IPS-20b (cell line): ENCODE data around the gene TENT5A.

Source experiments
- H3K27ac ChIP-seq: one replicate; pipeline ENCODE4 v1.5.1; 2013; ENCODE audit warnings: low read length
- H3K27me3 ChIP-seq: 2 replicates; pipeline ENCODE4 v1.6.1; 2013; ENCODE audit warnings: mild to moderate bottlenecking, low read length, inconsistent platforms; ENCODE audit not compliant: insufficient read depth
- H3K36me3 ChIP-seq: 2 replicates; pipeline ENCODE4 v1.6.1; 2013; ENCODE audit warnings: low read depth, mild to moderate bottlenecking, inconsistent platforms, low read length, moderate library complexity; ENCODE audit not compliant: insufficient read depth
- H3K4me1 ChIP-seq: 2 replicates; pipeline ENCODE4 v1.6.1; 2013; ENCODE audit warnings: mild to moderate bottlenecking, control low read depth, inconsistent platforms, low read length, moderate library complexity; ENCODE audit not compliant: insufficient read depth
- H3K4me3 ChIP-seq: 2 replicates; pipeline ENCODE4 v1.5.1; 2013; ENCODE audit warnings: mild to moderate bottlenecking, low read length, inconsistent platforms
- H3K9ac ChIP-seq: 2 replicates; pipeline ENCODE4 v1.6.1; 2013; ENCODE audit warnings: low read depth, mild to moderate bottlenecking, inconsistent platforms, low read length, moderate library complexity
- H3K9me3 ChIP-seq: 2 replicates; pipeline ENCODE4 v1.6.1; 2013; ENCODE audit warnings: mild to moderate bottlenecking, low read depth, low read length, inconsistent platforms; ENCODE audit not compliant: insufficient read depth

Gene TENT5A

DNA sequence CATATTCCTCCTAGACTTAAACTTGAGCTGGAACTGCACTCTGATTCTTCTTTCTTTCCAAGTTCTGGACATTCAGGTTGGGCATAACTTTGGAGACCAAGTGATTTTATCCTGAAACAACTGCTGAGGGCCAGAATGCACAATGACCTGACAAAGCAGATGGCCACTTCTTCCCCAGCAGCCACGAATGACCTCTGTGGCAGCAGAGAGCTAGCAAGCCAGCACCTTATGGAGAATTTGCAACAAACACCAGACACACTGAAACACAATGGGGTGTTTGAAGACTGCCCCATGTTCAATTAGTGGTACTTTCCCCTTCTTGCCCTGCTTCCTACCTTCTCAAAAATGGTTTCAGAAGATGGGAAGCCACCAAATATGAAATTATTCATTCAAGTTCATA lies 4.2 kb upstream of the TENT5A start:
- no peak overlapping the region for H3K4me3 ChIP-seq
- H3K27ac ChIP-seq: no peak overlapping the region
- H3K9ac ChIP-seq: no peak overlapping the region
- peaks cover 9% of the 10 kb centered on the region; the same call in 1 of the 2 replicates for H3K4me1 ChIP-seq
- H3K9me3 ChIP-seq: no peaks in the 10 kb centered on the region
- H3K36me3 ChIP-seq: no peaks in the 10 kb centered on the region
- H3K27me3 ChIP-seq: peaks cover 30% of the 10 kb centered on the region

DNA sequence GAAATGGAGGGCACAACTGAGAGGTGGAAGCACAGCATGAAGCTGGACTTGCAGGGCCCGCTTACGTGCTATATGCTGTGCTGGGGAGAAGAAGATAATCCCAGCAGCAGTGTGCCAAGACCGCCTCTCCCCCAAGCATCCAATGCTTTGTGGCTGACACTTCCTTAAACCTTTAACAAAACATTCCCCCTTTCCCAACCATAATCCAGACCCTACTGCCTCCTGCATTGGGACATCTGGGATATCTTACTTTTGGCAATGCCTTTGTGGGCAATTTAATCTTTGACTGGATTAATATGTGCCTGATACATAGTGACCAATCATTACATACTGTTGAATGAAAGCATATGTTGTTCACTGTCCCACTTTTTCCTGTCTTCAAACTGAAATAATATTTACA lies 3.1 kb upstream of the TENT5A start:
- Histone ChIP-seq H3K27me3 (peaks cover 41% of the 10 kb centered on the region), H3K9me3 (no peaks in the 10 kb centered on the region), H3K9ac (no peak overlapping the region), H3K27ac (no peak overlapping the region), H3K4me1 (peaks cover 16% of the 10 kb centered on the region; the same call in 1 of the 2 replicates), H3K36me3 (no peaks in the 10 kb centered on the region), H3K4me3 (no peak overlapping the region)

DNA sequence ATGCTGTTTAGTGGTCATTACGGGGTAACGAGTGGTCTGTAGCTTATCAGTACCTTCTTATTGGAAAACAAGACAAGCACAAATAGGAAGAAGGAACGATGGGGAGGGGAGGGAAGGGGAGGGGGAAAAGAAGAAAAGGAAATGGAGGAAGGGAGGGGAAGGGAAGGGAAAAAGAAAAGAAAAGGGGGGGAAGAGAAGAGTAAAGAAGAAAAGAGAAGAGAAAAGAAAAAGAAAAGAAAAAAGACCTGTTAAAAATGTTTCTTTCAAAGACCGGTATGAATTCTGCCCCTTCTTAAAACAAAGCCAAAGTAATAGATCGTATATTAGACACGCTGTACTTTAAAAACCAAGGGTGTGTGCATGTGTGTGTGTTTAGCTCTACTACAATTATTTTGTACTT lies 2.4 kb upstream of the TENT5A start:
- Histone ChIP-seq H3K4me3 (no peak overlapping the region), H3K27me3 (peaks cover 48% of the 10 kb centered on the region), H3K27ac (no peak overlapping the region), H3K4me1 (peaks cover 16% of the 10 kb centered on the region; the same call in 1 of the 2 replicates), H3K36me3 (no peaks in the 10 kb centered on the region), H3K9me3 (no peaks in the 10 kb centered on the region), H3K9ac (no peak overlapping the region)

DNA sequence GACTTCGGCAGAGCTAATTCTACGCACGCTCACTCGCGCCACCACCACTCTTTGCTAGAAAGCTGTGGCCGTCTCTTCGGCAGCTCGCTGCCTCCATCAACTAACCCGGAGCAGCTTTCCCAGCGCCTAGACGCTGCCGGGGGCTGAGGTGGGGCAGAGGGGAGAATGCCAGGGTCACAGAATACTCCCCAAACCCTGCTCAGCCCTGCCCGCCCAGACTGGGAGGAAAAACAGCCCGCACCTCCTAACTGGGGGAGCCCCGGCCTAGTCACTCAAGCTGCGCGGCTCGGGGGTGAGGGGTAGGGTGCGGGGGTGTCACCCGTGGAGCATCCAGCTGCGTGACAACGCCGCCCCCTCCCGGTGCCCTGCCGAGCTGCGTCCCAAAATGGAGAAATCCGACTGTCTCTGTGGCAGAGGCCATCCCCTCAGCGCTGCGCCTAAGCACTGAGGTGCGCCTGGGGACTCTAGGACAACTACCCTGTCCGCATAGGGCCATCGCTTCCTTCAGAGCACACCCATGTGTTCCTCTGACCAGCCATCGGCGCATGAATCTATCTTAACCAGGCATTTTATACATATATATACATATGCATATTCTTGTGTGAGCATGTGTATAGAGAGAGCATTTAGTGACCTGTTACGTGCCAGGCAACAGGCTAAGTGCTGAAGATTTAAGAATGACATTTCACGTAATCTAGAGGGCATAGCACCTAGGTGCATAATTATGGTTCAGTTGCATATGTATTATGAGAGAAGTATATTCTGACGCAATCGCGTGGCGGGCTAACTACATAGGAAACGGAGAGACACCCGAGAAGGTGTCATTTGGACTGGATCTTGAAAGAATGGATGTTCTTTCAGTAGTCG lies 1.5 kb upstream of the TENT5A start:
- peaks cover 51% of the 10 kb centered on the region for H3K27me3 ChIP-seq
- H3K4me1 ChIP-seq: peaks cover 16% of the 10 kb centered on the region; the same call in 1 of the 2 replicates
- no peaks in the 10 kb centered on the region for H3K9me3 ChIP-seq
- H3K9ac ChIP-seq: peak overlapping the region; percentile 38; the same call in 1 of the 2 replicates
- H3K4me3 ChIP-seq: peak overlapping the region; percentile 88
- no peaks in the 10 kb centered on the region for H3K36me3 ChIP-seq
- no peak overlapping the region for H3K27ac ChIP-seq

DNA sequence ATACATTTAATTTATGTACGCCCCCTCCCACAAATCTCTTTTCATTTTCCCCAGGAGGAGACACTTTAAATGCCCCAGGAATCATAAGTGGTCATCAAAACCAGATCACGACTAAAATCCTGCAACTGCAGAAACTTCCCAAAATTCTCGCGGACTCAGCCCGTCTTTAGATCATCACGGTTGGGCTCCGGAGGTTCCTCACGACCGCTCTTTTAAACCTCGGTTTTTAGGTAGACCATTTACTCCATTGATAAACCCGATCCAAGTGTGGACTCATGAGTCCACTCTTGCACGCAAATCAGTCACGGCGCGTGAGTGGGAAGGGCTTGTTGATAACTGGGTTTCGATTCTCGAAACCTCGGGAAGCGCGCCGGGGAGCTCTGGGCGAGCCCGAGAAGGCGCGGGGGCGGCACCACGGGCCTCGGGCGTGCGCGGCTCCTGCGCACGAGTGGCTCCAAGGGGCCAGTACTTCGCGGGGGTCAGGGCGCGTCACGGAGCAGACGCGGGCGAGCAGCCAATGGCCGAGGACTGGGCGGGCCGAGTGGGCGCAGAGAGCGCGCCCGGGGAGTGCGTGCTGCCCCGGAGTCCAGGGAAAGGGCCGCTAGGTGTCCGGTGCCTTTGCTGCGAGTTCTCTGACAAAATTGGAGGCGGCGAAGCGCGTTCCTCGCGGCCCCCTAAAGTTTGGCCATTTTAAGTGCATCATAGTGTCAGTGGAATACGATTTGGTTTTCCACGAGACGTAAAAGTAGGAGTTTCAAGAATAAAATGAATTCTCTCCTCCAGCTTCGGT lies 635 bp upstream of the TENT5A start:
- H3K27ac ChIP-seq: no peak overlapping the region
- H3K36me3 ChIP-seq: no peaks in the 10 kb centered on the region
- peaks cover 16% of the 10 kb centered on the region; the same call in 1 of the 2 replicates for H3K4me1 ChIP-seq
- H3K4me3 ChIP-seq: peak overlapping the region; percentile 88
- peak overlapping the region; percentile 50; the same call in 1 of the 2 replicates for H3K9ac ChIP-seq
- peaks cover 51% of the 10 kb centered on the region for H3K27me3 ChIP-seq
- H3K9me3 ChIP-seq: no peaks in the 10 kb centered on the region

DNA sequence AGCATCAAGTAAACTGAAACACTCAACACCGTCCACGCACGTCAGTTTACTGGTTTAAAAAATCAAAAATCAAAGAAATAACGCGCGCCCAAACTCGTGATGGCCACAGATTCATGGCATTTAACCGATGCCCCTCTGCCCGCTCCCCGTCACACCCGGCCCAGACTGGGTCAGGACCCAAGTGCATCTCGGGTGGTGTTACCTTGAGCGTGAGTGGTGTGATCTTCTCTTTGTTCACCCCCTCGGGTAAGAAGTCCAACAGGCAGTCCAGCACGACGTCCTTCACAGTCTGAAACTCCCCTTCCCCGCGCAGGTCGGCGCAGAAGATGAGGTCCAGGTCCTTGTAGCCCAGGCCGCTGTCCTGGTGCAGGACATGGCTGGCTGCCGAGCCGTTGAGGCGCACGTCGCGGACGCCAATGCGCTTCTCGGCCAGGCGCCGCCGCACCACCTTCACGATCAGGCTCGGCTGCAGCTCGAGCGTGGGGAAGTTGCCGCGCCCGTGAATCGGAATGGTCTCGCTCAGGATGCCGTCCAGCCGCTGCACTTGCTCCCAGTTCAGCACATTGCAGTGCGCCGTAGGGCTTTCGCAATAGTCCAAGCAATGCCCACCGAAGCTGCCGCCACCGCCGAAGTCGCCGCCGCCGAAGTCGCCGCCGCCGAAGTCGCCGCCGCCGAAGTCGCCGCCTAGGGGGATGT lies 945 bp downstream of the TENT5A start:
- Histone ChIP-seq H3K9me3 (no peaks in the 10 kb centered on the region), H3K4me3 (peak overlapping the region; percentile 88), H3K36me3 (no peaks in the 10 kb centered on the region), H3K27ac (no peak overlapping the region), H3K4me1 (peaks cover 6% of the 10 kb centered on the region; the same call in 1 of the 2 replicates), H3K9ac (peak overlapping the region; percentile 44; the same call in 1 of the 2 replicates), H3K27me3 (peaks cover 51% of the 10 kb centered on the region)

DNA sequence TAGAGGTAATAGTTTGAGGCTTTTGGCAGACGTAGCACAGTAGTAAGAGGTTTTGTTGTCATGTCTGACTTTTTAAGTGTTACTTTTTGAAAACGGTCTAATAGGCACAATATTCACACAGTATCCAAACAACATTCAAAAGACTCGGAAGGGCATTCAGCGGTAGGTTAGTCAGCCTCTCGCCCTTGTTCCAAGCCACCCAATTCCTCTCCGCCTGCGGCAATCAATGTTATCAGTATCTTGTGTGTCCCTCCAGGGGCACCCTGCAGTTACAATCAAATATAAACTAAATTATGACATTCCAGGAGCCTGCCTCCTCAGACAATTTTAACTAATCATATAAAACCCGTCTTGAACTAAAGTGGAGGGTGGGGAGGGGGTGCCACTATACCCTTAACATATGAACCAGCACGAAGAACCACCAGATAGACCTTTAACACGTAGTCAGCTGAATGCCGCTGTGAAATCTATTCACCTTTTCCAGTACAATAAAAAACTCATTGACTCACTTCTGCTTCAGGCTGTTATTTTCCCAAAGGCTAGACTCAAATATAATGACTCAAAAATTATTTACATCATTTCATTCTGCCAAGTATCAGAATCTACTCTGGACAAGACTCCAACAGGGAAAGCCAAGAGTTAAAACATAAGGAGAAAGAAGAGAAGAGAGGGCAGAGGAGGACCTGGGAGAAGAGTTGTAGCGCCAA lies 1.6 kb downstream of the TENT5A start:
- H3K36me3 ChIP-seq: no peaks in the 10 kb centered on the region

DNA sequence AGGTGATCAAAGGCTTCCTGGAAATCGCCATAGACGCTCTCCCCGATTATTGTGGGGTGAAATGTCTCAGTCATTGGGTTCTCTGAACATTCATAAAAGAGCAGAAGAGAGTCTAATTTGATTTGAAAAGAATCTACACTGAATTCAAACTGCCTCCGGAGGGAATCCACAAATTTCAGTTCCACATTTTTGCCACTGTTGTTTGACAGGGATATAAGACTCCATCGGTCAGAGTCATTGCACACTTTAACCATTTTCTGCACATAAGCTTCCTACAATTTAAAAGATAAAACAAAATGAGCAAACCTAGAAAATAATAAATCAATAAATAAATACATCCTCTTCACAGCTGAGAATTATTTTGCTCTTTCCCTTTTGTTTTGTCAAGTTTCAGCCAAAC lies 2.3 kb downstream of the TENT5A start:
- Histone ChIP-seq H3K27me3 (peaks cover 47% of the 10 kb centered on the region), H3K4me1 (peaks cover 6% of the 10 kb centered on the region; the same call in 1 of the 2 replicates), H3K27ac (no peak overlapping the region), H3K9me3 (no peaks in the 10 kb centered on the region), H3K36me3 (no peaks in the 10 kb centered on the region), H3K4me3 (peak overlapping the region; percentile 88; the same call in 1 of the 2 replicates), H3K9ac (no peak overlapping the region)

More for the DNA sequence above, 1.6 kb downstream of the TENT5A start:
- Histone ChIP-seq H3K9ac (peak overlapping the region; percentile 44; the same call in 1 of the 2 replicates), H3K27me3 (peaks cover 51% of the 10 kb centered on the region), H3K4me1 (peaks cover 6% of the 10 kb centered on the region; the same call in 1 of the 2 replicates), H3K4me3 (peak overlapping the region; percentile 88), H3K27ac (no peak overlapping the region), H3K9me3 (no peaks in the 10 kb centered on the region)

DNA sequence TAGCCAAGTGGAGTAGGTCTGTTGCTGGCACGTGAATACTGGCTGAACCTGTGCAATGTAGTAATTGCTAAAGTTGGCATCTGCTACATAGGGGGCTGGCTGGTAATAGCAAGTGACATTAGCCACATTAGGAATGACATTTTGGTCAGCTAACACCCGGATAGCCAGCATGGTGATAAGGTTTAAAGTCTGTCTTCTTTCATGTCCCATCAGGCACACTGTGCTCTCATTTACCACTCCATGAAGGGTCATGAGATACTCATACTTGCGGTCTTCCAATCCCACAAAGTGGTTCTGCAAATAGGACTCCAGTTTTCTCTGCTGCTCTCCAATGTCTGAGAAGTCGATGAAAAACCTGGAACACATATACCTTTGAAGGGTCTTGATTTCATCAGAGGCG lies 2.8 kb downstream of the TENT5A start:
- H3K9ac ChIP-seq: no peak overlapping the region

DNA sequence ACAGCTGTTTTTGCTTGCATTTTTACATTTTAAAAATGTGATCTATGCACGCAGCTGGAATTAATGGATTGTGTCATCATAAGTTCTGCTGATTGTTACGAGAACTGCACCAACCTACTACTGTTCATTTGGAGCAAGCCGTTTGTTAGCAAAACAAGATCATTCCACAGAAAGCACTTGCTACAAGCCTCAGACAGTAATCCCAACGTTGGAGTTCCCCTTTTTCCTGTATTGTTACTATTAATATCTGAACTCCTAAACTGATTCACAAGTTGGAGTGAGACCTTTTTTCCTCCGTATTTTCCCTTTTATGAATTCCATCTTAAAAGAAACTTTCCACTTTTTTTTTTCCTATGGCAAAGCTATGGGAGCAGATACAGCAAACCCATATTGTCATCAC lies 3.5 kb downstream of the TENT5A start:
- H3K4me1 ChIP-seq: peaks cover 6% of the 10 kb centered on the region; the same call in 1 of the 2 replicates
- no peak overlapping the region for H3K9ac ChIP-seq
- no peaks in the 10 kb centered on the region for H3K9me3 ChIP-seq
- H3K36me3 ChIP-seq: no peaks in the 10 kb centered on the region
- no peak overlapping the region for H3K4me3 ChIP-seq
- no peak overlapping the region for H3K27ac ChIP-seq
- peaks cover 35% of the 10 kb centered on the region for H3K27me3 ChIP-seq

More for the DNA sequence above, 2.8 kb downstream of the TENT5A start:
- Histone ChIP-seq H3K9me3 (no peaks in the 10 kb centered on the region), H3K4me1 (peaks cover 6% of the 10 kb centered on the region; the same call in 1 of the 2 replicates), H3K4me3 (no peak overlapping the region), H3K36me3 (no peaks in the 10 kb centered on the region), H3K27ac (no peak overlapping the region), H3K27me3 (peaks cover 42% of the 10 kb centered on the region)
